Ovary (tissue), 9 donors: Measurements from ENCODE around the gene PIGBOS1. TPM values are rescaled to one million over a fixed set of nuclear protein-coding genes. Genes with fewer than 3 reads are reported as not detected.
A peak's percentile ranks its signal among the peaks of the same experiment; 100 is the strongest.
"Not testable (repeated sequence)": the region's sequence is repeated elsewhere in the genome, so short reads cannot be mapped to it uniquely, and the experiment has no call there.

Experiments used
- DNase-seq, 5 donors: peaks; one replicate each; pipeline ENCODE4 v3.0.0-alpha.2; 2019 to 2020
- H3K27ac ChIP-seq, 2 donors: fragments of 200-600 bp; one replicate each; pipeline versions ENCODE4 v1.5.1 to v1.8.0; 2019 to 2022
- H3K27me3 ChIP-seq: fragments of 200-600 bp; one replicate; pipeline ENCODE4 v1.8.0; 2022
- H3K36me3 ChIP-seq: fragments of 200-600 bp; sonication (generic); one replicate; pipeline ENCODE4 v1.5.1; 2019
- H3K4me1 ChIP-seq: one replicate; pipeline ENCODE4 v1.8.1; 2013; ENCODE audit warnings: mild to moderate bottlenecking, moderate library complexity; ENCODE audit not compliant: insufficient read depth
- H3K4me3 ChIP-seq: fragments of 200-600 bp; sonication (generic); one replicate; pipeline ENCODE4 v1.5.1; 2017
- H3K9me3 ChIP-seq, 2 donors: fragments of 200-600 bp in 1 of 2; sonication (generic) in 1 of 2; one replicate each; pipeline versions ENCODE4 v1.5.1 to v1.8.1; 2013 to 2019; ENCODE audit warnings: mild to moderate bottlenecking in 1 of 2, moderate library complexity in 1 of 2
- EP300 ChIP-seq: sonication (generic); formaldehyde crosslinking; IDR thresholded peaks from one replicate; pipeline ENCODE4 v1.6.1; 2017; ENCODE audit warnings: antibody characterized with exemption
- POLR2A ChIP-seq: fragments of 450-650 bp; IDR thresholded peaks from one replicate; pipeline ENCODE4 v1.6.1; 2017; ENCODE audit warnings: antibody characterized with exemption, mild to moderate bottlenecking, moderate library complexity
- WGBS, 3 donors: extraction: QIAGEN DNeasy Blood & Tissue Kit in 1 of 3; methylation state at CpG; one replicate each; pipeline versions ENCODE4 v1.1.5 to v1.1.7; 2013 to 2017; 5-methylcytosine and 5-hydroxymethylcytosine counted together
- intact Hi-C, 4 donors: fragments of 100-400 bp; cut with DNase I; formaldehyde crosslinking; loops; one replicate each; pipeline versions ENCODE4 v1.11.0 to v1.15.1; 2022 to 2023
- polyA plus RNA-seq, 2 donors: library from polyadenylated mRNA; stranded (reverse); fragments of 200-250 nt in 1 of 2; fragments of 350-450 nt in 1 of 2; fragmentation: Illumina TruSeq in 1 of 2; extraction: RNeasy Lipid Tissue Mini Kit (QIAGEN cat#74804) in 1 of 2; gene quantifications; one replicate each; pipeline ENCODE4 v1.2.3, GENCODE V29; 2013 to 2014
- total RNA-seq, 7 donors: library from RNA; depleted of rRNA in 2 of 7; stranded (reverse); fragments of >200 nt in 2 of 7; fragmentation: NEBNext Ultra II Directional in 3 of 7; extraction: Animal tissue kit (Norgen Biotek cat#: 25700) in 3 of 7; gene quantifications; one replicate each; pipeline versions ENCODE4 v1.1.0 to v1.2.4, GENCODE V29; 2016 to 2023
- TF ChIP-seq, protein P1 (sequence below), 3 donors: fragments of 450-650 bp in 2 of 3; fragments of 200-600 bp in 1 of 3; IDR thresholded peaks; one replicate each; pipeline versions ENCODE4 v1.5.1 to v1.8.0; 2016 to 2022; ENCODE audit warnings: antibody characterized with exemption in 3 of 3, mild to moderate bottlenecking in 1 of 3
- donor health status: DM: no; HTN: no; CAD: no; lungs with moderate emphysema.
- donor health status: DM: no; HTN: no; CAD: no.
- donor health status: Bipolar disorder and iron deficiency.
- donor health status: DM: yes; HTN: yes; CAD: no.
- donor health status: DM: no; HTN: no; CAD: no.
- donor health status: DM: yes; HTN: yes; CAD: no.

PIGBOS1 gene
- total and polyA plus RNA-seq, 9 donors: 7.5 to 19.8 (median 11.5) TPM

DNA sequence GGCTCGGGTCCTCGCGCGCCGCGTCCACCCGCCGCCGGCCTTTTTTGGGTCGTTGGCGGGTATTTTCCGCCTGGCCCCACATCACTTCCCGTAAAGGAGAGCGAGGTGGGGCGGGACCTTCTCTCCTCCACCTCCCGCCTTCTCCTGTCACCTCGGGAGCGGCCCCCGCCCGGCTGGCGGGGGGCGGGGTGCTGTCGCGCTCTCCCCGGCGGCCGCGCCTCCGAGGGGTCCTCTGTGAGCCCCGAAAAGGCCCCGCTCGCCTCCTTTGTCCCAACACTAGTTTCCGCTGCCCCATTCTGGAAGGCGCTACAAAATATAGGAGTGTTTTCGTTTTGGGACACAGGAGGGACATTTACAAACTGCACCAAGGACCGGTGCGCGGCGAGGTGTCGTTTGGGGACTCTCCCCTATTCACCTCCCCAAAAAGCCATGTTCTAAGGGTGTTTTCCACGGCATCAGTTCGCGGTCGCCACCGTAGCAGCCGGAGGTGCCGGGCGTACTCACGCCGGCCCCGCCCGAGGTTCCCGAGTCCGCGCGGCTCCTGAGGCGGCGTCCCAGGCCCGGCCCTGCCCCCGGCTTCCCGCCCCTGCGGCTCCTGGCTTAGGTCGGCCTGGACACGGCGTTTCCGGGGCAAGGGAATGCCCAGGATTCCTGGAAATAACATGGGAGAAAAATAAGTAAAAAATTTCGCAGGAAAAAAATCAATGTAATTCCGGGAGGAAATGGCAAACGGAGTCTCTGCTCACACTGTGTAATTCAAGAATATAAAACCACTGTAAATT, 29.0 kb downstream of the PIGBOS1 start, which contains the start of gene RAB27A:
TSS of gene RAB27A (minus strand) at position 68 of the 782 bp plus-strand sequence. CDS start 54,879 bp downstream, outside the sequence.
- intact Hi-C loops: loop anchor here in 3 of 4 donors (2.0 to 10.0 kb wide), 4 partner anchors 65 to 78 kb away; no protein-coding TSS in a partner anchor
- Histone ChIP-seq H3K9me3 (no peaks in the 10 kb centered on the region), H3K4me3 (peak within 1 kb of the TSS; percentile 86), H3K4me1 (peaks cover 3% of the 10 kb centered on the region), H3K36me3 (no peaks in the 10 kb centered on the region), H3K27me3 (no peaks in the 10 kb centered on the region), H3K27ac (peak within 1 kb of the TSS; percentile 42 to 80)
- peak; percentile 64 to 81 (median 71) for DNase-seq
- no peak for TF ChIP-seq POLR2A
- no peak for TF ChIP-seq EP300
- TF ChIP-seq, protein P1, sequence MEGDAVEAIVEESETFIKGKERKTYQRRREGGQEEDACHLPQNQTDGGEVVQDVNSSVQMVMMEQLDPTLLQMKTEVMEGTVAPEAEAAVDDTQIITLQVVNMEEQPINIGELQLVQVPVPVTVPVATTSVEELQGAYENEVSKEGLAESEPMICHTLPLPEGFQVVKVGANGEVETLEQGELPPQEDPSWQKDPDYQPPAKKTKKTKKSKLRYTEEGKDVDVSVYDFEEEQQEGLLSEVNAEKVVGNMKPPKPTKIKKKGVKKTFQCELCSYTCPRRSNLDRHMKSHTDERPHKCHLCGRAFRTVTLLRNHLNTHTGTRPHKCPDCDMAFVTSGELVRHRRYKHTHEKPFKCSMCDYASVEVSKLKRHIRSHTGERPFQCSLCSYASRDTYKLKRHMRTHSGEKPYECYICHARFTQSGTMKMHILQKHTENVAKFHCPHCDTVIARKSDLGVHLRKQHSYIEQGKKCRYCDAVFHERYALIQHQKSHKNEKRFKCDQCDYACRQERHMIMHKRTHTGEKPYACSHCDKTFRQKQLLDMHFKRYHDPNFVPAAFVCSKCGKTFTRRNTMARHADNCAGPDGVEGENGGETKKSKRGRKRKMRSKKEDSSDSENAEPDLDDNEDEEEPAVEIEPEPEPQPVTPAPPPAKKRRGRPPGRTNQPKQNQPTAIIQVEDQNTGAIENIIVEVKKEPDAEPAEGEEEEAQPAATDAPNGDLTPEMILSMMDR (IDR thresholded peaks at IDR 0.05): no peak
- WGBS, 3 donors: 0 to 1% (median 0%) methylated on average over 56 to 69 of the region's 69 CpGs

DNA sequence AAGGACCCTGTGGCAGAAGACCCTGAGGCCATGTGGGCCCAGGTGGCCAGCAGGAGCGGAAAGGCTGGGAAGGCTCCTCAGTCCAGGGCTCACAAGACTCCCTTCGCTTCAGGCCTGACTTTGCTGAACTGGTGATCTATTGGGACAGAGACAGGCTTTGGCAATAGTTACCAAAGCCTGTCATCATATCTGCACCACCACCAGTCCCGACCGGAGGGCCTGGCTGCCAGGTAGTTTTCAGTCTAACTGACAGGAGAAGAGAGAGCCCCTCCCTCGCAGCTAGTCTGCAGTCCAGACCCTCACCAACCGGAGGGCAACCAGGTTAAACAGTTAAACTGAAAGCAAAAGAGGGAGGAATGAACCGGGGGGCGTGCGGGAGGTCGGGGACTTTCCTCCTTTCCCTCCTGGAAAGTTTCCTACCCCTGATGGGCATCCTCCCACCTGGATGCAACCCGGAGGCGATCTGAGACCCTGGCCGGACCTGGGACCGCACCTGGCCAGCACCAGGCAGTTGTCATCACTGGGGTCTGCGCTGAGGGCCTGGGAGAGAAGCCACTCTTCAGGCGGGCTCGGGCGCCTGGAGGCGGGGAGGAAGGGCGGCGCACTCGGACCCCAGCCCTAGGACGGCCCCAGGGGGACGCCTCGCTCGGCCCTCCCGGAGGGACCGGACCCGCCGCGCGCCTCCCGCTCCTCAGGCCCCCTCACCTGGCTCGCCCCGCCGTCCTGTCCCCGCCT, 29.7 kb downstream of the PIGBOS1 start:
- peak overlapping the region; percentile 86 for H3K4me3 ChIP-seq
- DNase-seq: peak in 3 of 5 donors; percentile 11 to 36 (median 35)

GRCh38 chr15:55288006-55288717, 30.8 kb downstream of the PIGBOS1 start:
- Histone ChIP-seq H3K27ac (no peak overlapping the region), H3K9me3 (no peaks in the 10 kb centered on the region), H3K36me3 (no peaks in the 10 kb centered on the region), H3K4me1 (peaks cover 3% of the 10 kb centered on the region), H3K27me3 (no peaks in the 10 kb centered on the region), H3K4me3 (no peak overlapping the region)
- WGBS, 3 donors: 93 to 96% (median 94%) methylated on average over 8 of the region's 8 CpGs
- no peak for DNase-seq
- no peak for TF ChIP-seq POLR2A
- TF ChIP-seq, protein P1 (IDR thresholded peaks at IDR 0.05): no peak
- TF ChIP-seq EP300: no peak
- intact Hi-C loops: loop anchor here in 2 of 4 donors (5.0 to 10.0 kb wide), 2 partner anchors 63 to 76 kb away; no protein-coding TSS in a partner anchor

More for the DNA sequence above, 29.7 kb downstream of the PIGBOS1 start:
- 1 to 4% (median 2%) methylated on average over 32 to 37 of the region's 37 CpGs for WGBS, 3 donors
- intact Hi-C loops: loop anchor here in 2 of 4 donors (5.0 to 10.0 kb wide), 2 partner anchors 64 to 77 kb away; no protein-coding TSS in a partner anchor
- peaks cover 3% of the 10 kb centered on the region for H3K4me1 ChIP-seq
- no peak for TF ChIP-seq POLR2A
- no peak for TF ChIP-seq EP300
- TF ChIP-seq, protein P1 (IDR thresholded peaks at IDR 0.05): no peak
- H3K27me3 ChIP-seq: no peaks in the 10 kb centered on the region
- peak overlapping the region; percentile 42 to 80 for H3K27ac ChIP-seq
- H3K36me3 ChIP-seq: no peaks in the 10 kb centered on the region
- no peaks in the 10 kb centered on the region for H3K9me3 ChIP-seq

- intact Hi-C loops: loop anchor here in 2 of 4 donors (5.0 to 10.0 kb wide), 2 partner anchors 62 to 74 kb away; no protein-coding TSS in a partner anchor
- not testable (repeated sequence) for H3K27me3 ChIP-seq, H3K4me3 ChIP-seq, H3K9me3 ChIP-seq, H3K4me1 ChIP-seq, H3K36me3 ChIP-seq, DNase-seq, H3K27ac ChIP-seq
- WGBS, 3 donors: 93 to 98% (median 98%) methylated on average over 10 of the region's 10 CpGs
These were observed 32.3 kb downstream of the PIGBOS1 start for GRCh38 chr15:55286442-55287189.
